Hypothalamus (tissue), 51 donors: ENCODE measurements around the gene TBC1D1.

ENCODE experiments used
- DNase-seq, 51 donors: peaks; one replicate each; lab custom pipeline; 2025; lab: John Stamatoyannopoulos, UW

TBC1D1 gene

GRCh38 chr4:38114386-38115150, 223.7 kb downstream of the TBC1D1 start:
- no peak for DNase-seq

- no peak for DNase-seq
Measured at GRCh38 chr4:38115601-38116000, 224.7 kb downstream of the TBC1D1 start.

GRCh38 chr4:38117591-38117990, 226.7 kb downstream of the TBC1D1 start:
- peak in 2 of 51 donors; percentile 2 to 16 for DNase-seq

- peak in 1 of 51 donors; percentile 15 for DNase-seq
Measured at GRCh38 chr4:38119668-38120385, 228.9 kb downstream of the TBC1D1 start.

- peak in 1 of 51 donors; percentile 41 for DNase-seq
Measured at GRCh38 chr4:38120772-38121171, 229.9 kb downstream of the TBC1D1 start.

- DNase-seq = no peak
Measured at GRCh38 chr4:38122060-38122459, 231.2 kb downstream of the TBC1D1 start.

- DNase-seq = no peak
Measured at GRCh38 chr4:38123555-38123954, 232.7 kb downstream of the TBC1D1 start.

GRCh38 chr4:38124961-38125360, 234.1 kb downstream of the TBC1D1 start:
- no peak for DNase-seq

- DNase-seq = no peak
Measured at GRCh38 chr4:38125816-38126215, 234.9 kb downstream of the TBC1D1 start.

GRCh38 chr4:38128478-38129459, 237.9 kb downstream of the TBC1D1 start:
- peak in 3 of 51 donors; percentile 8 to 28 (median 20) for DNase-seq

GRCh38 chr4:38129460-38130227, 238.8 kb downstream of the TBC1D1 start:
- DNase-seq = no peak

GRCh38 chr4:38130884-38131283, 240.0 kb downstream of the TBC1D1 start:
- no peak for DNase-seq

GRCh38 chr4:38131371-38132091, 240.6 kb downstream of the TBC1D1 start:
- DNase-seq = no peak

- DNase-seq = peak in 8 of 51 donors; percentile 11 to 33 (median 16)
Measured at GRCh38 chr4:38132107-38132673, 241.3 kb downstream of the TBC1D1 start.

GRCh38 chr4:38132843-38133662, 242.2 kb downstream of the TBC1D1 start:
- no peak for DNase-seq

GRCh38 chr4:38133711-38134480, 243.0 kb downstream of the TBC1D1 start:
- DNase-seq = no peak

- no peak for DNase-seq
Measured at GRCh38 chr4:38135201-38135600, 244.3 kb downstream of the TBC1D1 start.
